HEK293 (cell line): Measurements from ENCODE around the gene OR2D3.

Experiments used
- CTCF ChIP-seq: fragments of 450-650 bp; formaldehyde crosslinking; IDR thresholded peaks from 2 replicates; pipeline ENCODE4 v1.5.1; 2016; ENCODE audit warnings: missing biosample characterization, missing genetic modification characterization
- TCF7L2 ChIP-seq: IDR thresholded peaks from 2 replicates; pipeline ENCODE4 v1.6.1; 2011; ENCODE audit warnings: low read depth, mild to moderate bottlenecking, inconsistent platforms, low read length, moderate library complexity, borderline replicate concordance
- ZBTB21 ChIP-seq: fragments of 450-650 bp; formaldehyde crosslinking; IDR thresholded peaks from 2 replicates; pipeline ENCODE4 v1.5.1; 2017; ENCODE audit warnings: missing biosample characterization, missing genetic modification characterization
- ZNF488 ChIP-seq: fragments of 450-650 bp; formaldehyde crosslinking; IDR thresholded peaks from 2 replicates; pipeline ENCODE4 v1.5.1; 2016; ENCODE audit warnings: missing biosample characterization, missing genetic modification characterization
- ZSCAN30 ChIP-seq: fragments of 450-650 bp; IDR thresholded peaks from 2 replicates; pipeline ENCODE4 v1.5.1; 2018; ENCODE audit warnings: missing biosample characterization, mild to moderate bottlenecking, missing genetic modification characterization, moderate library complexity

- no peak for TF ChIP-seq ZSCAN30 (tag by site-specific recombination)
- TF ChIP-seq CTCF (tag by site-specific recombination): no peak
- TF ChIP-seq TCF7L2: no peak
- no peak for TF ChIP-seq ZNF488 (tag by site-specific recombination)
- TF ChIP-seq ZBTB21 (tag by site-specific recombination): no peak
These were observed 44.5 kb upstream of the OR2D3 start, which contains the start of gene OR10A4 for GRCh38 chr11:6876325-6876724.
